Neutrophil (primary cell): Measurements from ENCODE around the gene TXNDC8.

ENCODE experiments used
- H3K27ac ChIP-seq: fragments of 200-600 bp; sonication (generic); 2 replicates; pipeline ENCODE4 v1.5.1; 2016; ENCODE audit warnings: mild to moderate bottlenecking, moderate library complexity
- H3K27me3 ChIP-seq: fragments of 200-600 bp; sonication (generic); 2 replicates; pipeline ENCODE4 v1.6.0; 2016; ENCODE audit warnings: mild to moderate bottlenecking
- H3K36me3 ChIP-seq: fragments of 200-600 bp; sonication (generic); 2 replicates; pipeline ENCODE4 v1.5.1; 2017
- H3K4me1 ChIP-seq, 2 experiments: fragments of 200-600 bp in 1 of 2; sonication (generic) in 1 of 2; 1 replicate in 1 of 2; 2 replicates in 1 of 2; pipeline versions ENCODE4 v1.5.1 to v1.6.1; 2013 to 2016; ENCODE audit warnings: low read depth in 1 of 2, low read length in 1 of 2, mild to moderate bottlenecking in 1 of 2, moderate library complexity in 1 of 2; ENCODE audit not compliant: control insufficient read depth in 1 of 2, insufficient read depth in 1 of 2
- H3K4me3 ChIP-seq, 2 experiments: fragments of 200-600 bp in 1 of 2; sonication (generic) in 1 of 2; 1 replicate in 1 of 2; 2 replicates in 1 of 2; pipeline ENCODE4 v1.5.1; 2013 to 2016; ENCODE audit warnings: low read depth in 1 of 2, low read length in 1 of 2, mild to moderate bottlenecking in 1 of 2, moderate library complexity in 1 of 2
- H3K9me3 ChIP-seq: fragments of 200-600 bp; sonication (generic); 2 replicates; pipeline ENCODE4 v1.5.1; 2016
- TF ChIP-seq, protein P1 (sequence below): fragments of 200-600 bp; sonication (generic); IDR thresholded peaks from 2 replicates; pipeline ENCODE4 v1.5.1; 2016; ENCODE audit warnings: antibody characterized with exemption

Gene TXNDC8

DNA sequence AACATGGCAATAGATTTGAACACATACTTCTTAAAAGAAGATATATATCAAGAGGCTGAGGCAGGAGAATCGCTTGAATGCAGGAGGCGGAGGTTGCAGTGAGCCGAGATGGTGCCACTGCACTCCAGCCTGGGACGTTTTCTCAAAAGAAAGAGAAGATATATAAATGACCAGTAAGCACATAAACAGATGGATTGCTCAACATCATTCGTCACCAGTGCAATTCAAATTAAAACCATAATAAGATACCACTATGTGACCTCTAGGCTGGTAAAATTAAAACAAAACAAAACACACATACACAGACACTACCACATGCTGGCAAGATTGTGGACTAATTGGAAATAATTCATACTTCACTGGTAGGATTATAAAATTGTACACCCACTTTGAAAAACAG lies 76.0 kb downstream of the TXNDC8 start:
- H3K9me3 ChIP-seq = no peaks in the 10 kb centered on the region
- no peak overlapping the region for H3K4me3 ChIP-seq
- H3K27ac ChIP-seq = no peak overlapping the region
- H3K36me3 ChIP-seq = no peaks in the 10 kb centered on the region
- H3K4me1 ChIP-seq = peaks cover 25 to 27% of the 10 kb centered on the region in 2 experiments
- no peaks in the 10 kb centered on the region for H3K27me3 ChIP-seq
- TF ChIP-seq, protein P1, sequence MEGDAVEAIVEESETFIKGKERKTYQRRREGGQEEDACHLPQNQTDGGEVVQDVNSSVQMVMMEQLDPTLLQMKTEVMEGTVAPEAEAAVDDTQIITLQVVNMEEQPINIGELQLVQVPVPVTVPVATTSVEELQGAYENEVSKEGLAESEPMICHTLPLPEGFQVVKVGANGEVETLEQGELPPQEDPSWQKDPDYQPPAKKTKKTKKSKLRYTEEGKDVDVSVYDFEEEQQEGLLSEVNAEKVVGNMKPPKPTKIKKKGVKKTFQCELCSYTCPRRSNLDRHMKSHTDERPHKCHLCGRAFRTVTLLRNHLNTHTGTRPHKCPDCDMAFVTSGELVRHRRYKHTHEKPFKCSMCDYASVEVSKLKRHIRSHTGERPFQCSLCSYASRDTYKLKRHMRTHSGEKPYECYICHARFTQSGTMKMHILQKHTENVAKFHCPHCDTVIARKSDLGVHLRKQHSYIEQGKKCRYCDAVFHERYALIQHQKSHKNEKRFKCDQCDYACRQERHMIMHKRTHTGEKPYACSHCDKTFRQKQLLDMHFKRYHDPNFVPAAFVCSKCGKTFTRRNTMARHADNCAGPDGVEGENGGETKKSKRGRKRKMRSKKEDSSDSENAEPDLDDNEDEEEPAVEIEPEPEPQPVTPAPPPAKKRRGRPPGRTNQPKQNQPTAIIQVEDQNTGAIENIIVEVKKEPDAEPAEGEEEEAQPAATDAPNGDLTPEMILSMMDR = no peak

DNA sequence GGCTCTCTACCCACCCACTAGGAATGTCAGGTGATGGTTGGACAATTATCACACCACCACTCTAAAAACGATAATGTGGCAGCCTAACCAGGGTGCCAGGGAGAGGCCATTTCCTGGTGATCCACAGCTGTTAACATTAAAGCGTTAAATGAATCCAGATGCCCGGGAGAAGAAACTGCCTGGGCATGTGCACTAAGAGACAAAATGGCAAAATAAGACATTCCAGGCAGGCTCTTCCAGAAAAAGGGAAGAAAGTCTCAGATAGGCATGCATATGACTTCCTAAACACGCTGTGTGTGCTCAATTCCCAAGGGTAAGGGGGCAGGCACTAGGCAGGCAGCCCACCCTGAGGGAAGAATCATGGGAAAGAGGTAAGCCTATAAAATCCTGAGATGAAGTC lies 76.8 kb downstream of the TXNDC8 start:
- Histone ChIP-seq H3K27me3 (no peaks in the 10 kb centered on the region), H3K27ac (no peak overlapping the region), H3K4me1 (peaks cover 25 to 27% of the 10 kb centered on the region in 2 experiments), H3K4me3 (no peak overlapping the region), H3K9me3 (no peaks in the 10 kb centered on the region), H3K36me3 (no peaks in the 10 kb centered on the region)
- TF ChIP-seq, protein P1 = no peak

DNA sequence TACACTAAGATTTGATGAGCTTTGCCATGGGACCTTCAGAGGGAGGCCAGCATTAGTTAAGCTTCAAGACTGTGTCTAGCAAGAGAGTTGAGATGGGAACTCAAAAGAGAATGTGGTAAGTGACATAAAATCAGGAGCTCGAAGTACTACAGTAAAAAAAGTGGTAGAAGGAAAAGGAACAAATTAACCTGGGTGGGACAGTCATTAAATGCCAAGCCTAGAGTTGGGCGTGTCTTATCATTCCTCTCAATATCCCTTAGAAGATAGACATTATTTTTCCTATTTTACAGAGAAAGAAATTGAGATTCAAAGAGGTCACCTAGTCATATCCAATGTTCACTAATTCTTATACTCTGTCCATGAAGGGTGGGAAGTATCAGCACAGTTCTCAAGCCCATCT lies 78.1 kb downstream of the TXNDC8 start:
- Histone ChIP-seq H3K4me3 (no peak overlapping the region), H3K36me3 (no peaks in the 10 kb centered on the region), H3K4me1 (peaks cover 30 to 33% of the 10 kb centered on the region in 2 experiments), H3K27me3 (no peaks in the 10 kb centered on the region), H3K27ac (peak overlapping the region; percentile 95), H3K9me3 (no peaks in the 10 kb centered on the region)
- TF ChIP-seq, protein P1 = no peak

DNA sequence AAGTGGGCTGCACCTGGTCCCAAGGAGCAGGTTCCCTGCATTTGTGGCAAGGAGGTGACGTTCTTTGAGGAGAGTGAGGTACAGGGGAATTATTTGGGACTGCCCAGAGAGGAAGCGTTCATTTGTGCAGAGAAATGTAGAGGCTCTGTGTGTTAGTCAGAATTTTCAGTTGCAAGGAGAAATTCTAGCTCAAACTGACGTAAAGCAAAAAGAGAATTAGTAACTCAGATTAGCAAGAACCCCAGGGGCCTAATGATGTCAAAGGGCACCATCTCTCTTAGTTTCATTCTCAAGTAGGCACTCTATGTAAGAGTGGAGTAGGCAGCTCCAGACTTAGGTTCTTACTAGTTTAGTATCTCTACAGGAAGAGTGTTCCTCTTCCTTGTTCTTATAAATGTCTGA lies 79.0 kb downstream of the TXNDC8 start:
- Histone ChIP-seq H3K4me1 (peaks cover 38 to 42% of the 10 kb centered on the region in 2 experiments), H3K9me3 (no peaks in the 10 kb centered on the region), H3K36me3 (no peaks in the 10 kb centered on the region), H3K27me3 (no peaks in the 10 kb centered on the region), H3K27ac (peak overlapping the region; percentile 95), H3K4me3 (peak overlapping the region in 1 of 2 experiments; percentile 94)
- TF ChIP-seq, protein P1 = no peak

DNA sequence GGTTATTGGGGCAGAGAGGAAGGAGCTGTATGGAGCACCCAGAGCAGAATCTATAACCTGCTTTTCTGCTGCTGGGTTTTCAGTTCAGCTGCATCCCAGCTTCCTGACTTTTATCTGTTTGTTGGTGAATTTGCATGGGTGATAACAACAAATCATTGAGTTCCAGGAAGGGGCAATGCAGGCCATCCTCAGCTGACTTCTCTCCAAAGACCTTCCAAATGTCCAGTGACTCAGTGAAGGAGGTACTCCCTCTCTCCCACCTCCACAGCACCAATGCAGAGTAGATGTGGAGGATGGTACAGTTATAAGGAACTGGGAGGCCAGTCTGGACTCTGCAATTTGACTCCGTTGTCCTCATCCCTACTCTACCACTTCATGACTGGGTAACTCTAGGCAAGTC lies 79.7 kb downstream of the TXNDC8 start:
- Histone ChIP-seq H3K36me3 (no peaks in the 10 kb centered on the region), H3K4me1 (peaks cover 46 to 49% of the 10 kb centered on the region in 2 experiments), H3K27ac (peak overlapping the region; percentile 95), H3K27me3 (no peaks in the 10 kb centered on the region), H3K9me3 (no peaks in the 10 kb centered on the region), H3K4me3 (peak overlapping the region; percentile 94)
- TF ChIP-seq, protein P1 = no peak
